NCI-H2107 treated with DMSO at 0.1 percent for 48 hours (cell line): ENCODE measurements around the gene PCLAF.
"Not testable (repeated sequence)": the region's sequence is repeated elsewhere in the genome, so short reads cannot be mapped to it uniquely, and the experiment has no call there.

ENCODE experiments used
- DNase-seq: peaks from one replicate; lab custom pipeline; 2025; ENCODE audit not compliant: unreplicated experiment; lab: John Stamatoyannopoulos, UW

The PCLAF gene

GRCh38 chr15:64326458-64326857 lies 54.8 kb downstream of the PCLAF start:
- DNase-seq: not testable (repeated sequence)

DNA sequence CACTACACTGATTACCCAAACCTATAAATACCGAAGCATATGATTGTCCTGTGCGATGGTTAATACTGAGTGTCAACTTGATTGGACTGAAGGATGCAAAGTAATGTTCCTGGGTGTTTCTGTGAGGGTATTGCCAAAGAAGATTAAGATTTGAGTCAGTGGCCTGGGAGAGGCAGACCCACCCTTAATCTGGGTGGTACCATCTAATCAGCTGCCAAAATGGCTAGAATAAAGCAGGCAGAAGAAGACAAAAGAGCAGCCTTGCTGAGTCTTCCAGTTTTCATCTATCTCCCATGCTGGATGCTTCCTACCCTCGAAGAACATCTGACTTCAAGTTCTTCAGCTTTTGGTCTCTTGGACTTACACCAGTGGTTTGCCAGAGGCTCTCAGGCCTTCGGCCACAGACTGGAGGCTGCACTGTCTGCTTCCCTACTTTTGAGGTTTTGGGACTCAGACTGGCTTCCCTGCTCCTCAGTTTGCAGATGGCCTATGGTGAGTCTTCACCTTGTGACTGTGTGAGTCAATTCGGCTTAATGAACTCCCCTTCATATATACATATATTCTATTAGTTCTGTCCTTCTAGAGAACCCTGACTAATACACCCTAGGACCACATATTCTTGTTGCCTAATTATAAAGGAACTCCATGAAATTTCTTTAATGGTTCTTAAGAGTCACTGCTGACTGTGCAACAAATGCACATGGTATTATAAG lies 56.9 kb downstream of the PCLAF start:
- DNase-seq: no peak

DNA sequence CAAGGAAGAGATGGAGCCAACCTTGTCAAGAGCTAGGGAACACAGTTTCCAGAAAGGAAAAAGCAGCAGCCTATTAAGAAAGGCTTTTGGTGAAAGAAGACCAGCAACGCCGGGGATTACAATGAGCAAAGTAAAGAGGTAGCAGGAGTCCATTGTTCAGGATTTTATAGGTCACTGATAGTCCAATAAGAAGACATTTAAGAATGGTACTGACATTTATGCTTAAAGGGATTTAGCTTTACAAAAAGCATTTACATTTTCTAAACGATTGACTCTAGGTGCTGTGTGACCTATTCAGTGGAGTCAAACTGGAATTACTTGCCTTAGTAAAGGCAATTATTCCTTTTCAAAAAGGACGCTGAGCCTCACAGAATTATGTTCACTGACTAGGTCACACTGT lies 66.0 kb downstream of the PCLAF start:
- no peak for DNase-seq

DNA sequence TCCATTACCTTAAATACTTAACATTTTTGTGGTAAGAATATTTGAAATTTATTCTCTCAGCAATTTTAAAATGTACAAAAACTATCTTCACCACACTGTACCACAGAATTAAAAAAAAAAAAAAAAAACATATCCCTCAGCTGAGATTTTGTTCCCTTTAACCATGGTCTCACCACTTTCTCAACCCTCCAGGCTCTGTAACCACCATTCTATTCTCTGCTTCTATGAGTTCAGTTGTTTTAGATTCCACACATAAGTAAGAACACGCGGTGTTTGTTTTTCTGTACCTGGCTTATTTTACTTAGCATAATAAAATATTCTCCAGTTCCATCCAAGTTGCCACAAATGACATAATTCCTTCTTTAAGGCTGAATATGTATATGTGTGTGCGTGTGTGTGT lies 66.8 kb downstream of the PCLAF start:
- no peak for DNase-seq
